K562 (cell line): ENCODE data around the gene DNAI7. TPM values are rescaled to one million over a fixed set of nuclear protein-coding genes. Genes with fewer than 3 reads are reported as not detected.

Experiments used
- BDP1 ChIP-seq: IDR thresholded peaks from 3 replicates; pipeline ENCODE4 v1.6.1; 2011; ENCODE audit not compliant: insufficient read length, insufficient read depth
- CBFA2T3 ChIP-seq: fragments of 450-650 bp; IDR thresholded peaks from 2 replicates; pipeline ENCODE4 v1.6.1; 2017
- COPS2 ChIP-seq: fragments of 450-650 bp; conservative IDR thresholded peaks from 2 replicates; pipeline ENCODE4 v1.6.1; 2016; ENCODE audit warnings: mild to moderate bottlenecking, moderate library complexity
- CTBP1 ChIP-seq: fragments of 450-650 bp; IDR thresholded peaks from 2 replicates; pipeline ENCODE4 v1.6.1; 2016; ENCODE audit warnings: borderline replicate concordance
- EWSR1 ChIP-seq: fragments of 450-650 bp; IDR thresholded peaks from 2 replicates; pipeline ENCODE4 v1.6.1; 2018; ENCODE audit warnings: borderline replicate concordance, mild to moderate bottlenecking, low read depth, moderate library complexity; ENCODE audit not compliant: partially characterized antibody
- FOXJ3 ChIP-seq: sonication (generic); formaldehyde crosslinking; IDR thresholded peaks from 2 replicates; pipeline ENCODE4 v1.4.0; 2020; ENCODE audit warnings: mild to moderate bottlenecking, missing genetic modification reagents
- FOXM1 ChIP-seq, 2 experiments: fragments of 450-650 bp in 1 of 2; sonication (generic) in 1 of 2; formaldehyde crosslinking in 1 of 2; IDR thresholded peaks; 2 replicates each; pipeline versions ENCODE4 v1.6.1 to v1.9.0; 2017 to 2022; ENCODE audit warnings: low read depth in 2 of 2, mild to moderate bottlenecking in 2 of 2, missing genetic modification reagents in 1 of 2, moderate library complexity in 1 of 2
- HNRNPL ChIP-seq: fragments of 200-400 bp; formaldehyde crosslinking; IDR thresholded peaks from 2 replicates; pipeline ENCODE4 v1.6.1; 2017; ENCODE audit warnings: low read depth, mild to moderate bottlenecking, low read length
- ILK ChIP-seq: fragments of 450-650 bp; IDR thresholded peaks from 2 replicates; pipeline ENCODE4 v1.6.1; 2016; ENCODE audit warnings: missing genetic modification characterization, low read depth, mild to moderate bottlenecking, missing compliant biosample characterization, moderate library complexity, borderline replicate concordance
- NFIC ChIP-seq: fragments of 450-650 bp; IDR thresholded peaks from 2 replicates; pipeline ENCODE4 v1.6.1; 2017; ENCODE audit warnings: mild to moderate bottlenecking, inconsistent platforms
- NFIX ChIP-seq: fragments of 250-450 bp; sonication (Bioruptor Pico); IDR thresholded peaks from 2 replicates; pipeline ENCODE4 v1.4.0; 2020; ENCODE audit warnings: low read depth, mild to moderate bottlenecking, moderate library complexity
- PHB ChIP-seq: fragments of 250-450 bp; sonication (Bioruptor Pico); IDR thresholded peaks from 2 replicates; pipeline ENCODE4 v1.5.0; 2021
- SP2 ChIP-seq: IDR thresholded peaks from 2 replicates; pipeline ENCODE4 v1.6.1; 2011; ENCODE audit warnings: mild to moderate bottlenecking, low read depth, low read length, moderate library complexity; ENCODE audit not compliant: poor library complexity, severe bottlenecking; ENCODE audit errors: extremely low read depth
- TAF7 ChIP-seq: fragments of 450-650 bp; IDR thresholded peaks from 2 replicates; pipeline ENCODE4 v1.6.1; 2016; ENCODE audit warnings: missing genetic modification characterization, missing compliant biosample characterization
- U2AF1 ChIP-seq: fragments of 200-400 bp; formaldehyde crosslinking; optimal IDR thresholded peaks from 2 replicates; pipeline ENCODE3; 2017; ENCODE audit warnings: mild to moderate bottlenecking, low read depth, low read length, moderate library complexity
- ZNF644 ChIP-seq: fragments of 200-800 bp; sonication (Bioruptor generic); IDR thresholded peaks from 2 replicates; pipeline ENCODE4 v1.6.1; 2016; ENCODE audit warnings: low read depth, missing genetic modification characterization, missing compliant biosample characterization
- polyA plus RNA-seq, 8 experiments: library from polyadenylated mRNA; depleted of rRNA in 4 of 8; stranded (reverse) in 5 of 8; unstranded in 3 of 8; fragments of >200 nt; fragmentation: Nextera tagmentation in 2 of 8; fragmentation: Illumina TruSeq in 1 of 8; extraction: Ambion mirVana in 2 of 8; extraction: Trizol in 1 of 8; gene quantifications; 2 replicates each; pipeline versions ENCODE4 v1.2.1 to v1.2.3, GENCODE V29; 2011 to 2014; ENCODE audit warnings: inconsistent platforms in 1 of 8, missing spikeins in 1 of 8
- total RNA-seq, 7 experiments: library from RNA; depleted of rRNA in 6 of 7; stranded (reverse); fragments of >200 nt in 6 of 7; fragmentation: Illumina TruSeq in 2 of 7; extraction: Trizol in 2 of 7; gene quantifications; 2 replicates each; pipeline versions ENCODE4 v1.2.1 to v1.2.3, GENCODE V29; 2011 to 2021; ENCODE audit warnings: low replicate concordance in 1 of 7
- TF ChIP-seq, protein P1 (sequence below): fragments of 200-800 bp; sonication (Bioruptor generic); IDR thresholded peaks from 2 replicates; pipeline ENCODE4 v1.6.1; 2017; ENCODE audit warnings: missing genetic modification characterization, missing compliant biosample characterization
- TF ChIP-seq, protein P2 (sequence below): IDR thresholded peaks from 3 replicates; pipeline ENCODE4 v1.6.1; 2011; ENCODE audit warnings: borderline replicate concordance, mild to moderate bottlenecking; ENCODE audit not compliant: insufficient read length, insufficient read depth
- TF ChIP-seq, protein P3 (sequence below): sonication (generic); formaldehyde crosslinking; IDR thresholded peaks from 2 replicates; pipeline ENCODE4 v1.8.1; 2022; ENCODE audit warnings: missing genetic modification reagents
- TF ChIP-seq, protein P4 (sequence below): fragments of 450-650 bp; IDR thresholded peaks from 2 replicates; pipeline ENCODE4 v1.6.1; 2017; ENCODE audit warnings: mild to moderate bottlenecking, moderate library complexity
- TF ChIP-seq, protein P5 (sequence below): fragments of 250-450 bp; sonication (Bioruptor Pico); IDR thresholded peaks from 2 replicates; pipeline ENCODE4 v1.8.0; 2021; ENCODE audit warnings: moderate library complexity, mild to moderate bottlenecking, inconsistent platforms

Gene DNAI7
- total and polyA plus RNA-seq, 9 of the 15 experiments (the other 6 are each of a cell fraction or from before 2014, with no cell fraction given): 0.06 to 0.76 (median 0.17) TPM; not detected in 1

DNA sequence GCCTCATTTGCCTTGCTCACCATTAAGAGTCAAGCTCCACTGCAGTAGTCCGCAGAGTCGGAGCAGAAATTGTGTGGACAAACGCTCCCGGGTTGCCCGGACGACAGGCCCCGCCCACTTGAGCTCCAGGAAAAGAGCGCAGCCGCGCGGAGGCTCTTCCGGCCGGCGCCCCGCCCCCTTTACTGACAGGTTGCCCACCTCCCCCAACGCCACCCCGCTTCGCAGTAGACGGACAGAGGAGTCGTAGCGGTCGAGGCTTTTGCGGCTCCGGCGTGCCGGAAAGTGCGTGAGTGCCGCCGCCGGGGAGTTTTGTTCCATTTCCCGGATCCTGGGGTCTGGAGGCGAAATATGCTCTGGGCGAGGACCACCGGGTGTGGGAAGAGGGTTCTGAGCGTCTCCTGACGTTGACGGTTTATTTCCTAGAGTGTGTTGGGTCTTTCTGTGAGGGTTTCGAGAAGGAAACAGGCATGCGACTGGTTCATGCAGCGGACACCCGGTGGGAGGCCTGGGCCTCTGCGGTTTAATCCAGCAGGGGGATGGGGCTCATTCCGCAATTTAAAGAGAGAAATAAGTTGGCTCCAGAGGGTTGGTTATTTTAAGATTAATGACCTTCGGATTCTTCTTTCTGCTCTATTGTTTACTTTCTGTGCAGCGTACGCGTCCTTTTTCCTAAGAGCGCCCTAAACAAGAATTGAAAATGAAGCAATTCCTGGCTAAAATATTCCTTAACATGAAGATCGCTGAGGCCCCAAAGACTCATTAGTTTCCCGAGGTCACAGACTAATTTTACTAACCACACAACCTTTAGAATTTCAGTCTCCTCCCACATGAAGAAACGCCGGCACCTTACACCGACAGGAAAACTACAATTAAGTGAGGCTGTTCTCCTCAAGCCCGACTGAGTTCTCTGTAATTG lies at the start of gene DNAI7, which contains the start of gene ETFRF1 (continued):
- TF ChIP-seq, protein P1, sequence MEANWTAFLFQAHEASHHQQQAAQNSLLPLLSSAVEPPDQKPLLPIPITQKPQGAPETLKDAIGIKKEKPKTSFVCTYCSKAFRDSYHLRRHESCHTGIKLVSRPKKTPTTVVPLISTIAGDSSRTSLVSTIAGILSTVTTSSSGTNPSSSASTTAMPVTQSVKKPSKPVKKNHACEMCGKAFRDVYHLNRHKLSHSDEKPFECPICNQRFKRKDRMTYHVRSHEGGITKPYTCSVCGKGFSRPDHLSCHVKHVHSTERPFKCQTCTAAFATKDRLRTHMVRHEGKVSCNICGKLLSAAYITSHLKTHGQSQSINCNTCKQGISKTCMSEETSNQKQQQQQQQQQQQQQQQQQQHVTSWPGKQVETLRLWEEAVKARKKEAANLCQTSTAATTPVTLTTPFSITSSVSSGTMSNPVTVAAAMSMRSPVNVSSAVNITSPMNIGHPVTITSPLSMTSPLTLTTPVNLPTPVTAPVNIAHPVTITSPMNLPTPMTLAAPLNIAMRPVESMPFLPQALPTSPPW (CRISPR knock-in tag): peak; percentile 73
- TF ChIP-seq PHB (CRISPR knock-in tag) (no peak), ILK (tag) (no peak), HNRNPL (no peak), U2AF1 (no peak), NFIC (0 out of 2 replicates have a peak, but pooled peaks have one; percentile 40), EWSR1 (no peak), BDP1 (no peak), CTBP1 (0 out of 2 replicates have a peak, but pooled peaks have one; percentile 7), TAF7 (tag) (peak; percentile 76; the same call in 1 of the 2 replicates), FOXJ3 (CRISPR knock-in tag) (peak; percentile 63; the same call in 1 of the 2 replicates), COPS2 (no peak), CBFA2T3 (no peak), NFIX (CRISPR knock-in tag) (no peak), FOXM1 (IDR thresholded peaks at IDR 0.05; ENCODE audit: low read depth) (no peak), FOXM1 (CRISPR knock-in tag; IDR thresholded peaks at IDR 0.05; ENCODE audit: low read depth) (no peak), ZNF644 (tag) (no peak), SP2 (no peak)
- TF ChIP-seq, protein P2, sequence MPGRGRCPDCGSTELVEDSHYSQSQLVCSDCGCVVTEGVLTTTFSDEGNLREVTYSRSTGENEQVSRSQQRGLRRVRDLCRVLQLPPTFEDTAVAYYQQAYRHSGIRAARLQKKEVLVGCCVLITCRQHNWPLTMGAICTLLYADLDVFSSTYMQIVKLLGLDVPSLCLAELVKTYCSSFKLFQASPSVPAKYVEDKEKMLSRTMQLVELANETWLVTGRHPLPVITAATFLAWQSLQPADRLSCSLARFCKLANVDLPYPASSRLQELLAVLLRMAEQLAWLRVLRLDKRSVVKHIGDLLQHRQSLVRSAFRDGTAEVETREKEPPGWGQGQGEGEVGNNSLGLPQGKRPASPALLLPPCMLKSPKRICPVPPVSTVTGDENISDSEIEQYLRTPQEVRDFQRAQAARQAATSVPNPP: no peak
- TF ChIP-seq, protein P3, sequence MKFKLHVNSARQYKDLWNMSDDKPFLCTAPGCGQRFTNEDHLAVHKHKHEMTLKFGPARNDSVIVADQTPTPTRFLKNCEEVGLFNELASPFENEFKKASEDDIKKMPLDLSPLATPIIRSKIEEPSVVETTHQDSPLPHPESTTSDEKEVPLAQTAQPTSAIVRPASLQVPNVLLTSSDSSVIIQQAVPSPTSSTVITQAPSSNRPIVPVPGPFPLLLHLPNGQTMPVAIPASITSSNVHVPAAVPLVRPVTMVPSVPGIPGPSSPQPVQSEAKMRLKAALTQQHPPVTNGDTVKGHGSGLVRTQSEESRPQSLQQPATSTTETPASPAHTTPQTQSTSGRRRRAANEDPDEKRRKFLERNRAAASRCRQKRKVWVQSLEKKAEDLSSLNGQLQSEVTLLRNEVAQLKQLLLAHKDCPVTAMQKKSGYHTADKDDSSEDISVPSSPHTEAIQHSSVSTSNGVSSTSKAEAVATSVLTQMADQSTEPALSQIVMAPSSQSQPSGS (CRISPR knock-in tag): no peak
- TF ChIP-seq, protein P4, sequence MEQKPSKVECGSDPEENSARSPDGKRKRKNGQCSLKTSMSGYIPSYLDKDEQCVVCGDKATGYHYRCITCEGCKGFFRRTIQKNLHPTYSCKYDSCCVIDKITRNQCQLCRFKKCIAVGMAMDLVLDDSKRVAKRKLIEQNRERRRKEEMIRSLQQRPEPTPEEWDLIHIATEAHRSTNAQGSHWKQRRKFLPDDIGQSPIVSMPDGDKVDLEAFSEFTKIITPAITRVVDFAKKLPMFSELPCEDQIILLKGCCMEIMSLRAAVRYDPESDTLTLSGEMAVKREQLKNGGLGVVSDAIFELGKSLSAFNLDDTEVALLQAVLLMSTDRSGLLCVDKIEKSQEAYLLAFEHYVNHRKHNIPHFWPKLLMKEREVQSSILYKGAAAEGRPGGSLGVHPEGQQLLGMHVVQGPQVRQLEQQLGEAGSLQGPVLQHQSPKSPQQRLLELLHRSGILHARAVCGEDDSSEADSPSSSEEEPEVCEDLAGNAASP: no peak
- TF ChIP-seq, protein P5, sequence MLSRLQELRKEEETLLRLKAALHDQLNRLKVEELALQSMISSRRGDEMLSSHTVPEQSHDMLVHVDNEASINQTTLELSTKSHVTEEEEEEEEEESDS (CRISPR knock-in tag): no peak
